IPS-18c (cell line): ENCODE measurements around the gene DNAJC16.
"Not testable (repeated sequence)": the region's sequence is repeated elsewhere in the genome, so short reads cannot be mapped to it uniquely, and the experiment has no call there.

Source experiments
- H3K4me3 ChIP-seq: 2 replicates; pipeline ENCODE4 v1.7.0; 2013; ENCODE audit warnings: low read depth, mild to moderate bottlenecking, low read length, moderate library complexity; ENCODE audit not compliant: insufficient read depth
- H3K9me3 ChIP-seq: one replicate; pipeline ENCODE4 v1.6.1; 2013; ENCODE audit warnings: mild to moderate bottlenecking, low read length, moderate library complexity; ENCODE audit not compliant: control insufficient read depth, insufficient read depth

DNAJC16 gene

DNA sequence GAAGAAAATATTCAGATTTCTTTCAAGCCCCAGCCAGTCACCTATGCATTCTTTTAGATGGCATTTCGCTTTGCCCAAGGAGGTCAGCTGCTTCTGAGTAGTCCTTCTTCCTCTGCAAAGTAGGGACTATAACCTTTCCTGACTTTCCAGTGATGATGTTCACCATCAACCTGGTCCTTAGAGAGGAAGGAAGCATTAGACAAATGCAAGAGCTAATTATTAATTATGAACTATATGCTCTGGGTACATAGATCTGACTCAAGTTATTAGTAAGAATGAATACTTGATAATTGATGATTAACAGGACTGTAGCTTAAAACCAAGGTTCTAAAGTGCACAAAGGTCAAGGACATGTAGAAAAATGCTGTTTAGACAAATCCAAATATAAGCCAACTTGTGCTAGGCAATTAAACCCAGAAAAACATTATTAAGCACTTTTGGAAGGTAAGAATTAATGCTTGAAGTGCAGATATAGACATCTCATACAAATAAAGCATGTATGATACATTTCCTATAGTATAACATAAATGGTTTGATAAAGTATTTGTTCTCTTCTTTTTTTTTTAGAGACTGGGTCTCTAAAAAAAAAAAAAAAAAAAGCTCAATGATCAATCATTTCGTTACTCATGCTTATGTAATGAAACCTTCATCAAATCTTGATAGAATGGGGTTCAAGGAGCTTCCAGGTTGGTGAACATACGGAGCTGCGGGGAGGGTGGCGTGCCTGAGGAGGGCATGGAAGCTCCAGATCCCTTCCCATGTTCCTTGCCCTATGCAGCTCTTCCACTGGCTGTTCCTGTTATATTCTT is 69.4 kb downstream of the DNAJC16 start:
- Histone ChIP-seq H3K9me3 (no peaks in the 10 kb centered on the region), H3K4me3 (no peak overlapping the region)

DNA sequence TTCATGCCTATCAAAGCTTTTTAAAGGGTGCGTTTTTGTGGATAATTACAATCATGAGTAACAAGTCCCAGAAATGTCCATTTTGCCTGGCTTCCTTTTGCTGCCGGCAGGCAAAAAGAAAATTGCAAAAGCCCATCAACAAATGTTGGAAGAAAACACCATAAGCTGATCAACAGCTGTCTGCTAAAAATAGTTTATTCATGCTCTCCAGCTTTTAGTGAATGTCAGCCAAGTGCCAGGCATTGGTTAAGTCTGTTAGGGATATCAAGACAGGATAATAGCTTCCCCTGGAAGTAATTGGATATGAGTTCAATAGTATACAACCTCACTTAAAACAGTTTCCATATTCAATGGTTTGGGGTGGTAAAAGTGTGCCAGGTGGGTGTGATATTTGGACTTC is 71.8 kb downstream of the DNAJC16 start:
- no peaks in the 10 kb centered on the region for H3K9me3 ChIP-seq
- H3K4me3 ChIP-seq: no peak overlapping the region

DNA sequence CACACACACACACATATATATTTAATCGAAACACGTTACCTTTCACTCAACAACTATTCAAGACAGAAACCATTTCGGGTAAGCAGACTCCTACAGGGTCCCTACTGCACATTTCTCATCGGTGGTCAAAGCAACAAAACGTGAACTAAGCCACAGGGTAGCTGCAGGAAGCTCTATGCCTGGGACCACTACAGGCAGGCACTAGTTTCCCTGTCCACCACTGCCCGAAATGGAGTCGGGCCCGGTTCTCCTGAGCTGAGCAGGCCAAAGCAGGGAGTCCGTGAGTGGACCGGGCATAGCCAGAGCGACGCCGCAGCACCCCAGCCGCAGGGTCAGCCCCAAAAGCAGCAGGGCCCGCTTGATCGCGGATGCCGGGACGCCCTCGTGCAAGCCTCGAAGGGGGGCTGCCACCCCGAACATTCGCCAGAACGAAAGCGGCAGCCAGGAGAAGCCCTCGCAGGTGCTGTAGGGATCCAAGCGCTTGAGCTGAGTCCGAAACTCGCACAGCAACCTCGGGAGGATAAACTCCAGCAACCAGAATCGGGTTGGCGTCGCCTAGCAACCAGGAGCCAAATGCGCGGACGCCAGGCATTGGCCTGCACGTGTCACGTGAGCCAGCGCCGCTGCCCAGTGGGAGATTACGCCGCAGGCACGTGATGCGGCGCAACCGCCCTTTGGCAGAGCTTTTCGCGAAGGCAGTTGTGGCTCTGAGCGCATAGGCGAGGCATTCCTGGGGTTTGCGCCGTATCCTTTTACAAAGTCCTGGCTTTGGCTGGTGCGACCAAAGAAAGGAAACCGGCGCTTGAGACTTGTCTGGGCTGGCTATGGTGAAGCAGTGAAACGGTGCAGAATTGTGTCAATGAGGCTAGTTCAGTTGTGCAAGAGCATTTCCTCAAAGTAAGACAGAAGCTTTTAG is 76.7 kb downstream of the DNAJC16 start:
- H3K4me3 ChIP-seq: no peak overlapping the region
- H3K9me3 ChIP-seq: no peaks in the 10 kb centered on the region

DNA sequence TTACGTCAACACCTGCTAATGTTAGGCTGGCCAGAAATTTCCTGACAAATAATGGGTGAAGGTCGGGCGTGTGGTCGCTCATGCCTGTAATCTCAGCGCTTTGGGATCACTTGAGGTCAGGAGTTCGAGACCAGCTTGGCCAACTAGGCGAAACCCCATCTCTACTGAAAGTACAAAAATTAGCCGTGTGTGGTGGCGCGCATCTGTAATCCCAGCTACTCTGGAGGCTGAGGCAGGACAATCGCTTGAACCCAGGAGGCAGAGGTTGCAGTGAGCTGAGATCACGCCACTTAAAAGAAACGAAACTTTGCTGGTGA is 77.3 kb downstream of the DNAJC16 start:
- H3K9me3 ChIP-seq, H3K4me3 ChIP-seq: not testable (repeated sequence)

DNA sequence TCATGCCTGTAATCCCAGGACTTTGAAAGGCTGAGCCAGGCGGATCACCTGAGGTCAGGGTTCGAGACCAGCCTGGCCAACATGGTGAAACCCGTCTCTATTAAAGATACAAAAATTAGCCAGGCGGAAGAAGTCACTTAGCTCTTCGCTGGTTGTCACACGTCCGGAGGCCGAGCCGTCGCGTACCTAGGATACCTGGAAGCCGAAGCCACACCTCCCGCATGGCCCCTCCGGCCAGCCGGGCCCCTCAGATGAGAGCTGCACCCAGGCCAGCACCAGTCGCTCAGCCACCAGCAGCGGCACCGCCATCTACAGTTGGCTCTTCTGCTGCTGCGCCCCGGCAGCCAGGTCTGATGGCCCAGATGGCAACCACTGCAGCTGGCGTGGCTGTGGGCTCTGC is 77.8 kb downstream of the DNAJC16 start:
- not testable (repeated sequence) for H3K9me3 ChIP-seq, H3K4me3 ChIP-seq

DNA sequence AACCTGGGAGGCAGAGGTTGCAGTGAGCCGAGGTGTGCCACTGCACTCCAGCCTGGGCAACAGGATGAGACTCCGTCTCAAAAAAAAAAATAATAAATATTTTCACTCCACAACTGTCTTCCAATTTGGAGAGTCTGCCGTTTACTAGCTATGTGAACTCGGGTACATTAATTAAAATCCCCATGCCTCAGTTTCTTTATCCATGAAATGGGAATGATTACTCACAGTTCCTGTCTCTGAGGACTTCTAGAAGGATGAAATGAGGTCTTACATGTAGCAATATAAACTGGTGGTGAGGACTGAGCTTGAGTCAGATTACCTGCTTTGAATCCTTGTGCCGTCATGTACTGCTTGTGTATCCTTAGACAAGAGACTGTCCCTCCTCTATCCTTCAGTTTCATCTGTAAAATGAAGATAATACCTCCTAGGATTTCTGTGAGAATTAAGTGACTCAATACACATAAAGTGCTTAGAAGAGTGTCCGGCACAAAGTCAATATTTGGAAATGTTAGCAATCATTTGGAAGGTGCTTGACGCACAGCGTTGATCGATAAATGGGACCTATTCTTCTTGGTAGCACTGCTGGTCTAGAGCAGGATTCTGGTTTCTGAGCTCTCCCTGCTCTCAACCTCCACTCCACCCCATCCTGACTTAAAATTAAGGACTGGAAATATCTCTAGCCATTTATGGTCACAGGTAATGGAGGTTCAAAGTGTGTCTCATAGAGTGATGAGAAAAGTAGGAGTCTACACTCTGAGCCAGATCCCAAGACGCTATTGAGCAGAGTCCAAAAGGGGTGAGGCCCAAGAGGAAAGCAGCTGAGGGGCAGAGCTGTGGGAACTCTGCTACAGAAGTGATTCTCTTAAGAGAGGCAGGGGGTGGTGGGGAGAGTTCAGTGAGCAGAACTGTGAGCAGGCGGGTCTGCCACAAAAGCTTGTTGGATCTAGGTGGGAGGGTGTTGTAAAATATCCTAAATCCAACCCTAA is 79.0 kb downstream of the DNAJC16 start:
- H3K4me3 ChIP-seq: no peak overlapping the region
- H3K9me3 ChIP-seq: peaks cover 3% of the 10 kb centered on the region

DNA sequence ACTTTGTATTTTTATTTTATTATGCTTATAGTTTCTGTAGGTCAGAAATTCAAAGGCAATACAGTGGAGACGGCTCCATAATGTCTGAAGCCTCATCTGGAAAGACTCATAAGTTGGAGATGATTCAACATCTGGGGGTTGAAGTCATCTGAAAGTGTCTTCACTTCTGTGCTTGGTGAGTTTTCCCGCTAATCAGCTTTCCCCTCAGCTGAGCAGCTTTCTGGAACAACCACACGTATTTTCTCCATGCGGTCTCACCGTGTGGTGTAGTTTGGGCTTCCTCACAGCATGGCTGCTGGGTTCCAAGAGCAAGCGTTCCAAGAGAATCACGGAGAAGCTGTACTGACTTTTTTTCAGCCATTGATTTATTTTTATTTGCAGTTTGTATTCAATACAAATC is 83.0 kb downstream of the DNAJC16 start:
- Histone ChIP-seq H3K4me3 (no peak overlapping the region), H3K9me3 (peaks cover 3% of the 10 kb centered on the region)

DNA sequence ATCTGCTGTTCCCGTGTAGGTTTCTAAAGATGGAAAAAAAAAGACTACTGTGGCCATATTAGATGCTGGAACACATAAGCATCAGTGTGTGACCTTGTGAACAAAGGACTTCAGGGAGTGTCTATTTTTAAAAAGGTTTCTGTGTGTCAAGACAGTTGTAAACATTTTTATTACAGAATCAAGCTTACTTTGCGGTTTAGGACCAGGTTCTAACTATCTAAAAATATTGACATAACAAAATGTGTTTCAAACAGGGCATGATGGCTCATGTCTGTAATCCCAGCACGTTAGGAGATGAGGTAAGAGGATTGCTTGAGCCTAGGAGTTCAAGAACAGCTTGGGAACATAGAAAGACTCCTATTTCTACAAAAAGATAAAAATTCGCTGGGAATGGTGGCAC is 83.5 kb downstream of the DNAJC16 start:
- peaks cover 3% of the 10 kb centered on the region for H3K9me3 ChIP-seq
- H3K4me3 ChIP-seq: no peak overlapping the region

DNA sequence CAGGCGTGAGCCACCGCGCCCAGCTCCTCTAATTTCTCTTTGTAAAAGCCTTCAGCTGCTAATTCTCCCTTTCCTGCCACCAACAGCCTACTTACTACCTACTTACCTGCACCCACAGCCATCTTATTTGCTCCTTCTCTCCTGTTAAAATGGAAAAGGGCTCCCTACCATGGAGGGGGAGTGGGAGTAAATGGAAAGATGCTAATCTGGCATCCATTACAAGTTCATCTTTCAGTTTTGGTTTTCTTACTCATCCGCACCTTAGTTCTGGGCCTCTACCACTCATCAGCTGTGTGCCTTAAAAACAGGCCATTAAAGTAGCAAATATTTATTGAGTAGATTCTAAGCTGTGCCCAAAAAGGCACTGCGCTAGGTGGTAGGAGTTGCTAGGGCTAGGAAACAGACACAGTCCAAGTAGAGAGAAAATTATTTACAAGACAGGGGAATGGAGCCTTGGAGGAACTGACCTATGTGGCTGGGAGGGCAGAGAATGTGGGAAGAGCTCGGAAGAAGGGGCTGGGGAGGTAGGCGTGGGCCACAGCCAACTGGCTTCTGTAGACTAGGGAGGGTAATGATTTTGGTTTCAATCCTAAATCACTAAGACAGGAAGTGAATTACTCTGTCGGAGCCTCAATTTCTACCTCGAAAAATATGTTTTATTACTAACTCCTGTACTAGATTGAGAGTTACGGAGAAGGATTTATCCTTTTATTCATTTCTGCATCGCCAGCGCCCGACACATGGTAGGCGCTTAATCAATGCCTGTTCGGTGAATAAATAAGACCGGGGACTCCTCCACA is 89.9 kb downstream of the DNAJC16 start:
- H3K9me3 ChIP-seq: no peaks in the 10 kb centered on the region
- H3K4me3 ChIP-seq: peak overlapping the region; percentile 55

DNA sequence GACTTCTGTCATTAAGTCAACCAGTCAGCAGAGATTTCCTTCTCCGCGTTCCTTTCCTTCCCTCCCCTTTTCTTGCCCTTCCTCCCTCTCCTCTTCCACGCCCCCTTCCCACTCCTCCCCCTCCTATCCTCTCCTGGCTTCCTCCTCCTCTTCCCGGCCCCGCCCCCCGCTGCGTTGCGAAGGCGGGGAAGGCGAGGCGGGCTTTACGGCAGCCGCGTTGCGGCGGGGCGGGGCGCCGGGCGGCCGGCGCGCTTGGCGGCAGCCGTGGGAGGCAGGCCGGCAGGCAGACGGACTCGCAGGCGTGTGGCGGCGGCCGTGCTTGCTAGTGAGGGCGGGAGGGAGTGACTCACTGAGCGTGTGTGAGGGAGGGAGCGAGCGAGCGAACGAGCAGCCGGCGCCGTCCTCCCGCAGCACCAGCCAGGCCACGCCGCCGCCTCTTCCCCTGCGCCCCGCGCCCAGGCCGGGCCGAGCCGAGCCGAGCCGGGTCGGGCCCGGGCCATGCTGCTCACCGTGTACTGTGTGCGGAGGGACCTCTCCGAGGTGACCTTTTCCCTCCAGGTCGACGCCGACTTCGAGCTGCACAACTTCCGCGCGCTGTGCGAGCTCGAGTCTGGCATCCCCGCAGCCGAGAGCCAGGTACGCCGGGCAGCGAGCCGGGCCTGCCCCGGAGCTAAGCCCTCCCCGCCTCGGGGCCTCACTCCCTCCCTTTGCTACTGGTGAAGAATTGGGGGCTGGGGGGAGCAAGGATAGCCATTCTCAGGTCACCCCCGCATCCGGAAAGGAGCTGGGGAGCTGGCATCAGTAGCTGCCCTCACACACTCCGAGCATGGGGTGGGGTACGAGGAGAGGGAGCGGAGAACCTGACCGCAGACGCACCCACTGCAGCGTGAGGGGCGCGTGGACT is 90.8 kb downstream of the DNAJC16 start, which contains the start of gene DDI2:
TSS of gene DDI2 (plus strand) at position 286 of the 904 bp plus-strand sequence. CDS start at position 499, 213 bp downstream.
- Histone ChIP-seq H3K4me3 (peak within 1 kb of the TSS; percentile 98), H3K9me3 (no peaks in the 10 kb centered on the region)

DNA sequence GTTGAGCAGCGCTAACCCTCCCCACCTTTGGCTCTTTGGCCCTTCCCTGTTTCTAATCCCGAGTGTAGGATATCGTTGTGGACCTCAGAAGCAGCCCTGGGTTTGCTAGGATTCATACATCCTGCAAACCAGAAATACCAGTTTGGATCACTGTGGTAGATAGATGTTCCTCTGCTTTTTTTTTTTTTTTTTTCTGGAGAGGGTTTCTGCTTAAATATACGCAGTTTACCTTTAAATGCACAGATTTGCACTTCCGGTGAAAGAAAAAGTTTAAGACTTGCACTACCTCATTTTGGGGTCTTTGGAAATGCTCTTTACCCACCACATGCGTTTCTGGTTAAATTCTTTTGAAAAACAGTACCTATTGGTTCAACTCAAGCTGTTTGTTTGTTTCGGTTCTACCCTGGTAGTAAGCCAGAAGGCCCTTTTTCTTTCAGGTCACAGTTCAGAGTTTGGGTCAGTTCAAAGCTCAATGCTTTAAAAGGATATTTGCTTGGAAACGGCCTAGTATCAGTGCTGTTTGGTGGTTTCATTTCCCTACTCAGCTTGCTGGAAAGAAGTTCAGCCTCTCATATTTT is 91.5 kb downstream of the DNAJC16 start:
- peak overlapping the region; percentile 98 for H3K4me3 ChIP-seq

DNA sequence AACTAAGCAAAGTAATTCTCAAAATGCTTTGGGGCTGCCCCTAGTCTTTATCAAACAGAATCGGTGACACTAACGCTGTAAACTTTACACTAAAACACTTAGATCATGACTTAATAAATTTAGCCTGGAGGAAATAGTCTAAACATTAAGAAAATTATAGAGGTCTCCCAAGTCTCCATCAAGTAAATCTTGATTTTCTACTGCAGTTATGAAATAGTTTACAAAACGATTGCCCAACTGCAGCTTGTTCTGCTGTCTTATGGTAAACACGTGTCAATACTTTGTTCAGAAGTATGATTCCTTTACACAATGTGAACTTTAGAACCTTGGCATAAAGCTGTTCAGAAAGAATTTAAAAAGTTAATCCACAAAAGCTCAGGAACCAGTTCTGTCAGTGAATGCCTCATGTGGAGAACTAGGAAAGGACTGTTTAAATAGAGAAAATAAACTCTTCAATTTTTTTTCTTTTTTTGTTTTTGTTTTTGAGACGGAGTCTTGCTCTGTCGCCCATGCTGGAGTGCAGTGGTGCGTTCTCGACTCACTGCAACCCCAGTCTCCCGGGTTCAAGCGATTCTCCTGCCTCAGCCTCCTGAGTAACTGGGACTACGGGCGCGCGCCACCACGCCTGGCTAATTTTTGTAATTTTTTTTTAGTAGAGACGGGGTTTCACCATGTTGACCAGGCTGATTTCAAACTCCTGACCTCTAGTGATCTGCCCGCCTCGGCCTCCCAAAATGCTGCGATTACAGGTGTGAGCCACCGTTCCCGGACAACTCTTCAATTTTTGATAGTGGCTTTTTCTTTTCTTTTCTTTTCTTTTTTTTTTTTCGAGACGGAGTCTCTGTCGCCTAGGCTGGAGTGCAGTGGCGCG is 92.2 kb downstream of the DNAJC16 start:
- peak overlapping the region; percentile 98 for H3K4me3 ChIP-seq
- no peaks in the 10 kb centered on the region for H3K9me3 ChIP-seq

More for the DNA sequence above, 91.5 kb downstream of the DNAJC16 start:
- H3K9me3 ChIP-seq: no peaks in the 10 kb centered on the region

DNA sequence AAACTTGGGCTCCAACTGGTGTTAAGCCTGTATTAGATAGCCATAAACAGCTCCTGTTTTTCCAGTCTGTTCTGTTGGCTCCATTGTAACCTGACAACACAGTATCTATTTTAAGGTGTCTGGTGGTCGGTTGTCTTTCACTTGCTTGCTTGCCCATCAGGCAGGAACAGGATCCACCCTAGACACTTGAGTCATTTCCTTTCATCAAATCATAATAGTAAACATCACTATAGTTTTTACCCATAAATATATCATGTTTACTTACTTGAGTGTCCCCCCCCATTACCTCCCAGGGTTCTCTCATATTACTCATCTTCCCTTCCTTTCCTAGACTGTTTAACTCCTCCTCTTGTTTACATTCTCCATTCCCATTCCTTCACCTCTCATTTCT is 93.5 kb downstream of the DNAJC16 start:
- Histone ChIP-seq H3K4me3 (no peak overlapping the region), H3K9me3 (no peaks in the 10 kb centered on the region)

DNA sequence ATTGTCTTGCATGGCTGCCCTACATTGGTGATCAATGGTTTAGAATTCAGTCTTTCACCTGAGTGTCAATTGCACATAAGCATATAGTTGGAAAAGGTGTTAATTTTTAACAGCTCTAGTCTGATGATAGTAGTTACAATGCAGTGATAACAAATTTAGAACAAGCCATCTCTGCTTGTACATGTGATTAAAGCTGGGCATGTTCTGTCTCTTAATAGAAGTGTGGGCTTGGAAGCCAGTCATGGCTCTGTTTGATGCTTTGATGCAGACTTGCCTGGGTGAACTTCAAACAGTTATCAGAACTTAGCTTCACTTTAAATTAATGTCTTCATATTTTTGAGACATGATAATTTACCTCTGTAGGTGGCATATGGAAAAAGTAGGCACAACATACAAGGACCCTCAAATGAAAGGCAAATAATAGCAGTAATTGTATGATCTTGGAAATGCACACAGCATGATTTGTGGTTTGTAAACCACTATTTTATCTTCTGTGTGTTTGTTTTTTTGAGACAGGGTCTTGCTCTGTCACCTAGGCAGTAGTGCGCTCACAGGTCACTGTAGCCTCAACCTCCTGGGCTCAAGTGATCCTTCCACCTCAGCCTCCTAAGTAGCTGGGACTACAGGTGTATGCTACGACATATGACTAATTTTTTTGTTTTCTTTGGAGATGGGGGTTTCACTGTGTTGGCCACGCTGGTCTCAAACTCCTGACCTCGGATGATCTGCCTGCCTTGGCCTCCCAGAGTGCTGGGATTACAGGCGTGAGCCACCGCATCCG is 94.4 kb downstream of the DNAJC16 start:
- Histone ChIP-seq H3K4me3 (no peak overlapping the region), H3K9me3 (no peaks in the 10 kb centered on the region)
